Uterus (tissue), 4 donors: ENCODE measurements around the gene TBC1D16. TPM values are rescaled to one million over a fixed set of nuclear protein-coding genes. Genes with fewer than 3 reads are reported as not detected.

Experiments
- DNase-seq, 2 donors: peaks; one replicate each; pipeline ENCODE4 v3.0.0-alpha.2; 2019 to 2020
- H3K27ac ChIP-seq, 2 donors: fragments of 200-600 bp; sonication (generic); 1 replicate in 1 of 2; 2 replicates in 1 of 2; pipeline ENCODE4 v1.5.1; 2016 to 2018
- H3K27me3 ChIP-seq, 2 donors: fragments of 200-600 bp; sonication (generic); one replicate each; pipeline ENCODE4 v1.5.1; 2018 to 2019; ENCODE audit warnings: control low read depth in 1 of 2
- H3K36me3 ChIP-seq, 2 donors: fragments of 200-600 bp; sonication (generic); one replicate each; pipeline ENCODE4 v1.5.1; 2019; ENCODE audit warnings: control low read depth in 1 of 2
- H3K4me1 ChIP-seq, 2 donors: fragments of 200-600 bp; sonication (generic); one replicate each; pipeline ENCODE4 v1.5.1; 2018 to 2019; ENCODE audit warnings: control low read depth in 1 of 2
- H3K4me3 ChIP-seq, 2 donors: fragments of 200-600 bp; sonication (generic); 1 replicate in 1 of 2; 2 replicates in 1 of 2; pipeline ENCODE4 v1.5.1; 2018 to 2019; ENCODE audit warnings: mild to moderate bottlenecking in 1 of 2
- H3K9me3 ChIP-seq, 2 donors: fragments of 200-600 bp; sonication (generic); one replicate each; pipeline ENCODE4 v1.5.1; 2019; ENCODE audit warnings: control low read depth in 1 of 2
- POLR2A ChIP-seq, 2 donors: fragments of 450-650 bp; IDR thresholded peaks; one replicate each; pipeline ENCODE4 v1.6.1; 2016; ENCODE audit warnings: antibody characterized with exemption in 2 of 2, mild to moderate bottlenecking in 1 of 2, moderate library complexity in 1 of 2
- intact Hi-C: fragments of 100-400 bp; cut with DNase I; formaldehyde crosslinking; loops from one replicate; pipeline ENCODE4 v1.15.1; 2023; ENCODE audit warnings: low total_unique reads
- total RNA-seq, 4 donors: library from RNA; depleted of rRNA in 3 of 4; stranded (reverse); fragments of >200 nt in 3 of 4; gene quantifications; one replicate each; pipeline versions ENCODE4 v1.1.0 to v1.2.4, GENCODE V29; 2014 to 2023
- TF ChIP-seq, protein P1 (sequence below), 4 experiments: fragments of 200-600 bp in 2 of 4; fragments of 450-650 bp in 2 of 4; sonication (generic) in 2 of 4; IDR thresholded peaks; one replicate each; pipeline ENCODE4 v1.5.1; 2016 to 2019; ENCODE audit warnings: antibody characterized with exemption in 4 of 4, mild to moderate bottlenecking in 2 of 4, moderate library complexity in 1 of 4
- donor health status: DM: yes; HTN: yes; CAD: no.

The TBC1D16 gene
- total RNA-seq, 4 donors from 2014 or later, result 3.8 to 58.2 (median 18.3) TPM

DNA sequence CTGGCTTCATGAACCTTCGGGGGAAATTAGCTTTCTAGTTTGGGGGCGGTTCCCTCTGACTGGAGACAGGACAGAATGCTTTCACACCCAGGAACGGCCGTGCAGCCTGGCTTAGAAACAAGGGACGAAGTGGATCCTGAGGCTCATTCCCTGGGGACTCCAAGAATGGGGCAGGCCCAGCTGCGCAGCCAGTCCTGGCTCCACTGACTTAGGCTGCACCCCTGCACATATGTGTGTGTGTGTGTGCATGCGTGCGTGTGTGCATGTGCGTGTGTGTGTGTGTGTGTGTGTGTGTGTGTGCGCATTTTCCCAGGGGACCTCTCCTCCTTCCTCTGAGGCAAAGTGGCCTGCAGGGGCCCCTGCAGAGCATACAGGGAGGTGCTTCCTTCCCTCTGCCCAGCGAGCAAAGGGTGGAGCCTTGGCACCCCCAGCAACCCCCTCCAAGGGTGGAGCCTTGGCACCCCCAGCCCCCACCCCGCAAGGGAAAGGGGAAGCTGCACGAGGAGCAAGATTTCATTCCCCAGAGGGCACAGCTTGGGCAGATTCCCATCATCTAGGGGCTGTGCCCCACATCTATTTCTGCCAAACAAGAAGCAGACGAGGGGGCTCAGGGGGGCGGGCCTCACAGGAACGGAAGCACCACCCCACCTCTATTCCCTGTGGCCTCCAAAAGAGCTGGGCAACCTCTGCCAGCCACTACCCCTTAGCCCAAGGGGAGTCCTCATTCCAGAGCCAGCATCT lies 98.9 kb downstream of the TBC1D16 start:
- H3K27ac ChIP-seq, result no peak overlapping the region
- intact Hi-C loops, result no loop called here
- no peaks in the 10 kb centered on the region for H3K9me3 ChIP-seq
- no peak overlapping the region for H3K4me3 ChIP-seq
- no peaks in the 10 kb centered on the region for H3K27me3 ChIP-seq
- TF ChIP-seq, protein P1, sequence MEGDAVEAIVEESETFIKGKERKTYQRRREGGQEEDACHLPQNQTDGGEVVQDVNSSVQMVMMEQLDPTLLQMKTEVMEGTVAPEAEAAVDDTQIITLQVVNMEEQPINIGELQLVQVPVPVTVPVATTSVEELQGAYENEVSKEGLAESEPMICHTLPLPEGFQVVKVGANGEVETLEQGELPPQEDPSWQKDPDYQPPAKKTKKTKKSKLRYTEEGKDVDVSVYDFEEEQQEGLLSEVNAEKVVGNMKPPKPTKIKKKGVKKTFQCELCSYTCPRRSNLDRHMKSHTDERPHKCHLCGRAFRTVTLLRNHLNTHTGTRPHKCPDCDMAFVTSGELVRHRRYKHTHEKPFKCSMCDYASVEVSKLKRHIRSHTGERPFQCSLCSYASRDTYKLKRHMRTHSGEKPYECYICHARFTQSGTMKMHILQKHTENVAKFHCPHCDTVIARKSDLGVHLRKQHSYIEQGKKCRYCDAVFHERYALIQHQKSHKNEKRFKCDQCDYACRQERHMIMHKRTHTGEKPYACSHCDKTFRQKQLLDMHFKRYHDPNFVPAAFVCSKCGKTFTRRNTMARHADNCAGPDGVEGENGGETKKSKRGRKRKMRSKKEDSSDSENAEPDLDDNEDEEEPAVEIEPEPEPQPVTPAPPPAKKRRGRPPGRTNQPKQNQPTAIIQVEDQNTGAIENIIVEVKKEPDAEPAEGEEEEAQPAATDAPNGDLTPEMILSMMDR (IDR thresholded peaks at IDR 0.05), result no peak
- TF ChIP-seq POLR2A (IDR thresholded peaks at IDR 0.05), result no peak
- H3K4me1 ChIP-seq, result no peaks in the 10 kb centered on the region
- no peak for DNase-seq
- no peaks in the 10 kb centered on the region for H3K36me3 ChIP-seq

GRCh38 chr17:79936050-79936449 lies 99.6 kb downstream of the TBC1D16 start:
- H3K27ac ChIP-seq, result no peak overlapping the region
- TF ChIP-seq POLR2A (IDR thresholded peaks at IDR 0.05), result no peak
- TF ChIP-seq, protein P1 (IDR thresholded peaks at IDR 0.05), result no peak
- no peaks in the 10 kb centered on the region for H3K9me3 ChIP-seq
- no peaks in the 10 kb centered on the region for H3K4me1 ChIP-seq
- intact Hi-C loops, result no loop called here
- no peak overlapping the region for H3K4me3 ChIP-seq
- no peak for DNase-seq
- H3K27me3 ChIP-seq, result no peaks in the 10 kb centered on the region
- H3K36me3 ChIP-seq, result no peaks in the 10 kb centered on the region

- Histone ChIP-seq H3K4me3 (no peak overlapping the region), H3K4me1 (peaks cover 0 to 3% of the 10 kb centered on the region in 2 donors), H3K36me3 (no peaks in the 10 kb centered on the region), H3K27ac (no peak overlapping the region), H3K27me3 (peaks cover 1 to 6% of the 10 kb centered on the region in 2 donors), H3K9me3 (no peaks in the 10 kb centered on the region)
- intact Hi-C loops, result no loop called here
- no peak for TF ChIP-seq POLR2A (IDR thresholded peaks at IDR 0.05)
- TF ChIP-seq, protein P1 (IDR thresholded peaks at IDR 0.05), result no peak
- no peak for DNase-seq
Measured at GRCh38 chr17:79935197-79935885, 100.3 kb downstream of the TBC1D16 start.

GRCh38 chr17:79934653-79934970 lies 101.1 kb downstream of the TBC1D16 start:
- no peak for DNase-seq
- no peak for TF ChIP-seq POLR2A (IDR thresholded peaks at IDR 0.05)
- TF ChIP-seq, protein P1 (IDR thresholded peaks at IDR 0.05), result no peak
- Histone ChIP-seq H3K27ac (no peak overlapping the region), H3K27me3 (peaks cover 6 to 10% of the 10 kb centered on the region in 2 donors), H3K36me3 (no peaks in the 10 kb centered on the region), H3K4me1 (peaks cover 0 to 7% of the 10 kb centered on the region in 2 donors), H3K4me3 (no peak overlapping the region), H3K9me3 (no peaks in the 10 kb centered on the region)
- intact Hi-C loops, result no loop called here
